ENCODE results near the gene NUP210. TPM values are rescaled to one million over a fixed set of nuclear protein-coding genes. Genes with fewer than 3 reads are reported as not detected.

Gene NUP210
- total and polyA plus RNA-seq, 2 of the 13 experiments (the other 11 are each of a cell fraction or from before 2014, with no cell fraction given), result 31.6 to 35.2 TPM

DNA sequence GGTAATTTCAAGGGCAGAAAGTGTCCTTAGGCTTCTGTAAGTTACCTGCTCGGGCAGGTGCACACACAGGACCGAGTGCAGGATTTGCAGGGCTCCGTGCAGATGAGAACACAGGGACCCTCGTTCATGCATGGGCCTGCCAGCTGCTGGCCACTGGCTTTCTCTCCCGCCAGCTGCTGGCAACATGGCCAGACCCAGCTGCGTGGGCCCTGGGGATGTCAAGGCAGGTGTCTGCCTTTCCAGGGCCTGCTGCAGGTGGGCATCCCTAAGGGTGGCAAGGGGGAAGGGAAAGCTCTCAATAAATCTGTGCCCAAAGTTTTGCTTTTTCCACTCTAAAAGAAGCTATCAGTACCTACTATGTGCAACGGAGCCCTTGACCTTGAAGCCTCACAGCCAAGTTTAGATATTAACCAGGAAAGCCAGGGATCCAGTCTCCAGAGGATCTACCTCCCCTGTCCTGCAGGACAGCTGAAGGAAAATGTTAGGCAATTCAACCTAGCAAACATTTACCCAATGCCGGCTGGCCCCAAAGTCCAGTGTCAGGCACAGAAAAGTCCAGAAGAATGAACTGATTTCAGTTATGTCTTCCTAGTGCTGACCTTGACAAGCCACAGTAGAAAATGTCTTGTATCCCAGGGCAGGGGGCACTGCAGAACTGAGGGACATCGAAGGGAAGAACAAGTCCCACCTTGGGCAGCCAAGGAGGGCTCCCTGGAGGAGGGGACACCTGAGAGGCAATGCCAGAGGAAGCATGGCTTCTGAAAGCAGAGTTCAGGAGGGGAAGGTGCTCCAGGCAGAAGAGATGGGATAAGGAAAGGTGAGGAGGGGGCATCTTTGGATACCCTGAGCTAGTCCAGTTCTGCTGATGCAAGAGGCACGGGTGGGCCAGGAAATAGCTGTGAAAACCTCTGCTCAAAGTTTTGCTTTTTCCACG is 26.4 kb downstream of the NUP210 start (continued):
- peak; percentile 28; the same call in 1 of the 2 replicates for TF ChIP-seq SMC3 (IDR thresholded peaks at IDR 0.05; ENCODE audit: low read length)
- TF ChIP-seq ELF1 (CRISPR knock-in tag; IDR thresholded peaks at IDR 0.05), result peak; percentile 59; the same call in 1 of the 2 replicates
- TF ChIP-seq, protein P1, sequence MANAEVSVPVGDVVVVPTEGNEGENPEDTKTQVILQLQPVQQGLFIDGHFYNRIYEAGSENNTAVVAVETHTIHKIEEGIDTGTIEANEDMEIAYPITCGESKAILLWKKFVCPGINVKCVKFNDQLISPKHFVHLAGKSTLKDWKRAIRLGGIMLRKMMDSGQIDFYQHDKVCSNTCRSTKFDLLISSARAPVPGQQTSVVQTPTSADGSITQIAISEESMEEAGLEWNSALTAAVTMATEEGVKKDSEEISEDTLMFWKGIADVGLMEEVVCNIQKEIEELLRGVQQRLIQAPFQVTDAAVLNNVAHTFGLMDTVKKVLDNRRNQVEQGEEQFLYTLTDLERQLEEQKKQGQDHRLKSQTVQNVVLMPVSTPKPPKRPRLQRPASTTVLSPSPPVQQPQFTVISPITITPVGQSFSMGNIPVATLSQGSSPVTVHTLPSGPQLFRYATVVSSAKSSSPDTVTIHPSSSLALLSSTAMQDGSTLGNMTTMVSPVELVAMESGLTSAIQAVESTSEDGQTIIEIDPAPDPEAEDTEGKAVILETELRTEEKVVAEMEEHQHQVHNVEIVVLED (CRISPR knock-in tag; IDR thresholded peaks at IDR 0.05; ENCODE audit: borderline replicate concordance), result peak; percentile 46; the same call in 1 of the 2 replicates
- no peak for TF ChIP-seq POLR2G (IDR thresholded peaks at IDR 0.05; ENCODE audit: low read depth, low read length)
- peak; percentile 72; the same call in 1 of the 2 replicates for TF ChIP-seq SMAD3 (CRISPR knock-in tag; IDR thresholded peaks at IDR 0.05)
- TF ChIP-seq, protein P2, sequence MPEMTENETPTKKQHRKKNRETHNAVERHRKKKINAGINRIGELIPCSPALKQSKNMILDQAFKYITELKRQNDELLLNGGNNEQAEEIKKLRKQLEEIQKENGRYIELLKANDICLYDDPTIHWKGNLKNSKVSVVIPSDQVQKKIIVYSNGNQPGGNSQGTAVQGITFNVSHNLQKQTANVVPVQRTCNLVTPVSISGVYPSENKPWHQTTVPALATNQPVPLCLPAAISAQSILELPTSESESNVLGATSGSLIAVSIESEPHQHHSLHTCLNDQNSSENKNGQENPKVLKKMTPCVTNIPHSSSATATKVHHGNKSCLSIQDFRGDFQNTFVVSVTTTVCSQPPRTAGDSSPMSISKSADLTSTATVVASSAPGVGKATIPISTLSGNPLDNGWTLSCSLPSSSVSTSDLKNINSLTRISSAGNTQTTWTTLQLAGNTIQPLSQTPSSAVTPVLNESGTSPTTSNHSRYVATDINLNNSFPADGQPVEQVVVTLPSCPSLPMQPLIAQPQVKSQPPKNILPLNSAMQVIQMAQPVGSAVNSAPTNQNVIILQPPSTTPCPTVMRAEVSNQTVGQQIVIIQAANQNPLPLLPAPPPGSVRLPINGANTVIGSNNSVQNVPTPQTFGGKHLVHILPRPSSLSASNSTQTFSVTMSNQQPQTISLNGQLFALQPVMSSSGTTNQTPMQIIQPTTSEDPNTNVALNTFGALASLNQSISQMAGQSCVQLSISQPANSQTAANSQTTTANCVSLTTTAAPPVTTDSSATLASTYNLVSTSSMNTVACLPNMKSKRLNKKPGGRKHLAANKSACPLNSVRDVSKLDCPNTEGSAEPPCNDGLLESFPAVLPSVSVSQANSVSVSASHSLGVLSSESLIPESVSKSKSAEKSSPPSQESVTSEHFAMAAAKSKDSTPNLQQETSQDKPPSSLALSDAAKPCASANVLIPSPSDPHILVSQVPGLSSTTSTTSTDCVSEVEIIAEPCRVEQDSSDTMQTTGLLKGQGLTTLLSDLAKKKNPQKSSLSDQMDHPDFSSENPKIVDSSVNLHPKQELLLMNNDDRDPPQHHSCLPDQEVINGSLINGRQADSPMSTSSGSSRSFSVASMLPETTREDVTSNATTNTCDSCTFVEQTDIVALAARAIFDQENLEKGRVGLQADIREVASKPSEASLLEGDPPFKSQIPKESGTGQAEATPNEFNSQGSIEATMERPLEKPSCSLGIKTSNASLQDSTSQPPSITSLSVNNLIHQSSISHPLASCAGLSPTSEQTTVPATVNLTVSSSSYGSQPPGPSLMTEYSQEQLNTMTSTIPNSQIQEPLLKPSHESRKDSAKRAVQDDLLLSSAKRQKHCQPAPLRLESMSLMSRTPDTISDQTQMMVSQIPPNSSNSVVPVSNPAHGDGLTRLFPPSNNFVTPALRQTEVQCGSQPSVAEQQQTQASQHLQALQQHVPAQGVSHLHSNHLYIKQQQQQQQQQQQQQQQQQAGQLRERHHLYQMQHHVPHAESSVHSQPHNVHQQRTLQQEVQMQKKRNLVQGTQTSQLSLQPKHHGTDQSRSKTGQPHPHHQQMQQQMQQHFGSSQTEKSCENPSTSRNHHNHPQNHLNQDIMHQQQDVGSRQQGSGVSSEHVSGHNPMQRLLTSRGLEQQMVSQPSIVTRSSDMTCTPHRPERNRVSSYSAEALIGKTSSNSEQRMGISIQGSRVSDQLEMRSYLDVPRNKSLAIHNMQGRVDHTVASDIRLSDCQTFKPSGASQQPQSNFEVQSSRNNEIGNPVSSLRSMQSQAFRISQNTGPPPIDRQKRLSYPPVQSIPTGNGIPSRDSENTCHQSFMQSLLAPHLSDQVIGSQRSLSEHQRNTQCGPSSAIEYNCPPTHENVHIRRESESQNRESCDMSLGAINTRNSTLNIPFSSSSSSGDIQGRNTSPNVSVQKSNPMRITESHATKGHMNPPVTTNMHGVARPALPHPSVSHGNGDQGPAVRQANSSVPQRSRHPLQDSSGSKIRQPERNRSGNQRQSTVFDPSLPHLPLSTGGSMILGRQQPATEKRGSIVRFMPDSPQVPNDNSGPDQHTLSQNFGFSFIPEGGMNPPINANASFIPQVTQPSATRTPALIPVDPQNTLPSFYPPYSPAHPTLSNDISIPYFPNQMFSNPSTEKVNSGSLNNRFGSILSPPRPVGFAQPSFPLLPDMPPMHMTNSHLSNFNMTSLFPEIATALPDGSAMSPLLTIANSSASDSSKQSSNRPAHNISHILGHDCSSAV (CRISPR knock-in tag; IDR thresholded peaks at IDR 0.05; ENCODE audit: borderline replicate concordance), result no peak
- peak; percentile 68 for TF ChIP-seq ZBTB7B (CRISPR knock-in tag; IDR thresholded peaks at IDR 0.05)
- TF ChIP-seq, protein P3, sequence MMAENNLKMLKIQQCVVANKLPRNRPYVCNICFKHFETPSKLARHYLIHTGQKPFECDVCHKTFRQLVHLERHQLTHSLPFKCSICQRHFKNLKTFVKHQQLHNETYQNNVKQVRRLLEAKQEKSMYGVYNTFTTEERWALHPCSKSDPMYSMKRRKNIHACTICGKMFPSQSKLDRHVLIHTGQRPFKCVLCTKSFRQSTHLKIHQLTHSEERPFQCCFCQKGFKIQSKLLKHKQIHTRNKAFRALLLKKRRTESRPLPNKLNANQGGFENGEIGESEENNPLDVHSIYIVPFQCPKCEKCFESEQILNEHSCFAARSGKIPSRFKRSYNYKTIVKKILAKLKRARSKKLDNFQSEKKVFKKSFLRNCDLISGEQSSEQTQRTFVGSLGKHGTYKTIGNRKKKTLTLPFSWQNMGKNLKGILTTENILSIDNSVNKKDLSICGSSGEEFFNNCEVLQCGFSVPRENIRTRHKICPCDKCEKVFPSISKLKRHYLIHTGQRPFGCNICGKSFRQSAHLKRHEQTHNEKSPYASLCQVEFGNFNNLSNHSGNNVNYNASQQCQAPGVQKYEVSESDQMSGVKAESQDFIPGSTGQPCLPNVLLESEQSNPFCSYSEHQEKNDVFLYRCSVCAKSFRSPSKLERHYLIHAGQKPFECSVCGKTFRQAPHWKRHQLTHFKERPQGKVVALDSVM (CRISPR knock-in tag; IDR thresholded peaks at IDR 0.05), result 0 out of 2 replicates have a peak, but pooled peaks have one; percentile 13
- TF ChIP-seq, protein P4, sequence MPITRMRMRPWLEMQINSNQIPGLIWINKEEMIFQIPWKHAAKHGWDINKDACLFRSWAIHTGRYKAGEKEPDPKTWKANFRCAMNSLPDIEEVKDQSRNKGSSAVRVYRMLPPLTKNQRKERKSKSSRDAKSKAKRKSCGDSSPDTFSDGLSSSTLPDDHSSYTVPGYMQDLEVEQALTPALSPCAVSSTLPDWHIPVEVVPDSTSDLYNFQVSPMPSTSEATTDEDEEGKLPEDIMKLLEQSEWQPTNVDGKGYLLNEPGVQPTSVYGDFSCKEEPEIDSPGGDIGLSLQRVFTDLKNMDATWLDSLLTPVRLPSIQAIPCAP (CRISPR knock-in tag; IDR thresholded peaks at IDR 0.05; ENCODE audit: low read depth), result no peak
- peak; percentile 69; the same call in 1 of the 2 replicates for TF ChIP-seq KDM6A (CRISPR knock-in tag; IDR thresholded peaks at IDR 0.05; ENCODE audit: low read depth)
- peak; percentile 58; the same call in 1 of the 2 replicates for TF ChIP-seq SOX5 (CRISPR knock-in tag; IDR thresholded peaks at IDR 0.05; ENCODE audit: borderline replicate concordance)
- TF ChIP-seq ZFP36 (IDR thresholded peaks at IDR 0.05; ENCODE audit: borderline replicate concordance, low read depth, low read length, partially characterized antibody), result no peak
- TF ChIP-seq, protein P5, sequence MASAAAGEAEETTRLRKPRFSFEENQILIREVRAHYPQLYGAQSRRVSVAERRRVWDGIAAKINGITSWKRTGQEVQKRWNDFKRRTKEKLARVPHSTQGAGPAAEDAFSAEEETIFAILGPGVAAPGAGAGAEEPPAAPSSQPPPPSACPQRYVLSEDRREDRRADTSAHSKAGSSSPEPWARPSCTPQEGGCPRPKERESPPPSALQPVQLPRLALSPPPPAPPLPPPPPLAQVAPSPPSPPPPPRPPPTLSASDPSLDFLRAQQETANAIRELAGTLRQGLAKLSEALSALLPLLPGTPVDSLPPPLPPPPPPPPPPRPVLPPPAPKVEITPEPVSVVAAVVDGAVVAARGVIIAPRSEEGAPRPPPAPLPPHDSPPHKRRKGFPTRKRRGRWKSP (CRISPR knock-in tag; IDR thresholded peaks at IDR 0.05), result peak; percentile 35; the same call in 1 of the 2 replicates

Measured in HepG2 (cell line).